Keratinocyte (primary cell): ENCODE results near the gene PRKAG2.

Experiments
- CTCF ChIP-seq, 3 experiments: IDR thresholded peaks in 1 of 3; conservative IDR thresholded peaks in 1 of 3; optimal IDR thresholded peaks in 1 of 3; 2 replicates in 2 of 3; 3 replicates in 1 of 3; pipeline versions ENCODE3 to v1.5.1; 2011; ENCODE audit warnings: low read length in 3 of 3, mild to moderate bottlenecking in 3 of 3, moderate library complexity in 2 of 3, control low read depth in 1 of 3, inconsistent platforms in 1 of 3; ENCODE audit not compliant: insufficient read depth in 2 of 3; ENCODE audit errors: extremely low read depth in 1 of 3
- EZH2 ChIP-seq: IDR thresholded peaks from one replicate; pipeline ENCODE4 v1.6.1; 2012; ENCODE audit warnings: inconsistent platforms, mild to moderate bottlenecking, low read length, moderate library complexity

- TF ChIP-seq CTCF (optimal IDR thresholded peaks at IDR 0.05 in 1 of 3, IDR thresholded peaks at IDR 0.05 in 1 of 3, conservative IDR thresholded peaks at IDR 0.05 in 1 of 3; ENCODE audit: extremely low read depth in 1 of 3, insufficient read depth in 2 of 3, low read length in 3 of 3) (no peak), EZH2 (no peak)
Observed at GRCh38 chr7:151724920-151725584, 151.9 kb downstream of the PRKAG2 start.
